Activated naive CD4-positive, alpha-beta T cell treated with anti-CD3 and anti-CD28 coated beads for 36 hours (primary cell): ENCODE results near the gene RRAGD. TPM values are rescaled to one million over a fixed set of nuclear protein-coding genes. Genes with fewer than 3 reads are reported as not detected.

ENCODE experiments used
- CTCF ChIA-PET: fragments of 350-600 bp; sonication (Branson Sonifier 250); formaldehyde crosslinking; loops from one replicate; lab custom pipeline; 2021; ENCODE audit warnings: antibody characterized with exemption; lab: Charles Lee
- DNase-seq: peaks from one replicate; pipeline ENCODE4 v3.0.0-alpha.2; 2020
- H3K27ac Mint-ChIP-seq: one replicate; pipeline ENCODE4 v1.8.0; 2021; ENCODE audit warnings: mild to moderate bottlenecking, mixed read lengths
- H3K27me3 Mint-ChIP-seq: one replicate; pipeline ENCODE4 v1.8.0; 2021; ENCODE audit warnings: low read depth, mixed read lengths
- H3K36me3 Mint-ChIP-seq: one replicate; pipeline ENCODE4 v1.8.0; 2021; ENCODE audit warnings: low read depth, mixed read lengths
- H3K4me1 Mint-ChIP-seq: one replicate; pipeline ENCODE4 v1.8.0; 2021; ENCODE audit warnings: low read depth, mixed read lengths
- H3K4me3 Mint-ChIP-seq: one replicate; pipeline ENCODE4 v1.8.0; 2021; ENCODE audit warnings: mild to moderate bottlenecking, moderate library complexity, mixed read lengths
- H3K9me3 Mint-ChIP-seq: one replicate; pipeline ENCODE4 v1.8.0; 2021; ENCODE audit warnings: mixed read lengths
- intact Hi-C: fragments of 100-400 bp; cut with micrococcal nuclease; formaldehyde crosslinking; loops from one replicate; pipeline ENCODE4 v1.15.1; 2023
- total RNA-seq, 2 experiments: library from RNA; stranded (reverse); gene quantifications; one replicate each; pipeline ENCODE4 v1.2.3, GENCODE V29; 2021

RRAGD gene
- total RNA-seq, 2 experiments from 2014 or later = 11.3 to 13.2 TPM

- H3K27me3 Mint-ChIP-seq = no peaks in the 10 kb centered on the region
- no peak overlapping the region for H3K4me3 Mint-ChIP-seq
- no peak for DNase-seq
- peaks cover 22% of the 10 kb centered on the region for H3K4me1 Mint-ChIP-seq
- H3K27ac Mint-ChIP-seq = no peak overlapping the region
- no peaks in the 10 kb centered on the region for H3K36me3 Mint-ChIP-seq
- intact Hi-C loops = loop anchor here (1.0 to 5.0 kb wide), 3 partner anchors 228 to 1110 kb away; no protein-coding TSS in a partner anchor
- CTCF ChIA-PET = interaction anchor here (1.2 to 5.1 kb wide), 4 partner anchors 7 to 241 kb away, joined by 3 to 42 read pairs (median 10); no protein-coding TSS in a partner anchor
- no peaks in the 10 kb centered on the region for H3K9me3 Mint-ChIP-seq
These were observed 43.1 kb downstream of the RRAGD start for GRCh38 chr6:89368999-89369398.

GRCh38 chr6:89368107-89368506 is 44.0 kb downstream of the RRAGD start:
- peak; percentile 82 for DNase-seq
- Mint-ChIP-seq H3K4me1 (peaks cover 23% of the 10 kb centered on the region), H3K4me3 (no peak overlapping the region), H3K27ac (no peak overlapping the region), H3K9me3 (no peaks in the 10 kb centered on the region), H3K27me3 (no peaks in the 10 kb centered on the region), H3K36me3 (no peaks in the 10 kb centered on the region)
- CTCF ChIA-PET = interaction anchor here (0.7 to 5.1 kb wide), 9 partner anchors 8 to 711 kb away, joined by 3 to 42 read pairs (median 4); no protein-coding TSS in a partner anchor
- intact Hi-C loops = loop anchor here (1.0 to 5.0 kb wide), 3 partner anchors 229 to 1111 kb away; no protein-coding TSS in a partner anchor

- no peak overlapping the region for H3K4me3 Mint-ChIP-seq
- no peak for DNase-seq
- intact Hi-C loops = no loop called here
- no peak overlapping the region for H3K27ac Mint-ChIP-seq
- H3K9me3 Mint-ChIP-seq = no peaks in the 10 kb centered on the region
- H3K36me3 Mint-ChIP-seq = no peaks in the 10 kb centered on the region
- no peaks in the 10 kb centered on the region for H3K27me3 Mint-ChIP-seq
- peaks cover 35% of the 10 kb centered on the region for H3K4me1 Mint-ChIP-seq
- CTCF ChIA-PET = interaction anchor here (1.1 to 5.9 kb wide), 4 partner anchors 7 to 245 kb away, joined by 3 to 41 read pairs (median 4); partner anchors contain the start of gene ANKRD6
These were observed 47.5 kb downstream of the RRAGD start for GRCh38 chr6:89364586-89364985.

GRCh38 chr6:89361171-89361570 is 50.9 kb downstream of the RRAGD start:
- H3K27me3 Mint-ChIP-seq = no peaks in the 10 kb centered on the region
- DNase-seq = no peak
- intact Hi-C loops = loop anchor here (2.0 kb wide), 1 partner anchor 62 kb away; no protein-coding TSS in a partner anchor
- peaks cover 58% of the 10 kb centered on the region for H3K4me1 Mint-ChIP-seq
- H3K27ac Mint-ChIP-seq = no peak overlapping the region
- H3K4me3 Mint-ChIP-seq = no peak overlapping the region
- no peaks in the 10 kb centered on the region for H3K9me3 Mint-ChIP-seq
- H3K36me3 Mint-ChIP-seq = no peaks in the 10 kb centered on the region
- CTCF ChIA-PET = interaction anchor here (1.5 to 5.9 kb wide), 2 partner anchors 9 to 11 kb away, joined by 3 to 41 read pairs; no protein-coding TSS in a partner anchor

DNA sequence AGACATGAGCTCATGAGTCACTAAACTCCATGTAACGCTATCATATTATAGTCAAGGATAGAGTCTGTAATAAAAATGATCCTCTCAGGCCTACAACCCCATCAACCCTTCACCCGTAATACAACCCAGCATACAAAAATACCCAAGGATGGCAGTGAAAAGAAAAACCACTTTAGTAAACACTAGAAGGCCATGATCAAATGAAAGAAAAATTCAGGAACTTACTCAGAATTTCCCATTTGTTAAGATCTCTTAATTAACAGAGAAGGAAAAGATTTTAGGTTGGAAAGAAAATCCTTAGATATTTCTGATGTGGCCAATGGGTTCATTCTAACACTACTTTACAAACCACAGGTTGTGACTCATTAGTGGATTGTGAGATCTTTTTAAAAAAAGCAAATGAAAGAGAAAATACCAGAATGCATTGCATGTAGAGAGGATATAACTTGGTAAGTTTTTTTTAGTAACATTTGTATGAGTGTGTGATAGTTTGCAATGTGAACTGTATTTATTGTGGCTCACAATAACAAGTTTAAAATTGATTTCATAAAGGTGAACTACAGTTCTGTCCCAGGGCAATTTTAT is 51.6 kb downstream of the RRAGD start:
- Mint-ChIP-seq H3K36me3 (no peaks in the 10 kb centered on the region), H3K27ac (peak overlapping the region; percentile 67), H3K4me1 (peaks cover 61% of the 10 kb centered on the region), H3K4me3 (no peak overlapping the region), H3K27me3 (no peaks in the 10 kb centered on the region), H3K9me3 (no peaks in the 10 kb centered on the region)
- CTCF ChIA-PET = interaction anchor here (0.7 to 5.9 kb wide), 3 partner anchors 9 to 50 kb away, joined by 3 to 41 read pairs (median 4); no protein-coding TSS in a partner anchor
- DNase-seq = no peak
- intact Hi-C loops = loop anchor here (1.0 to 2.0 kb wide), 2 partner anchors 8 to 62 kb away; partner anchors contain the start of gene UBE2J1

DNA sequence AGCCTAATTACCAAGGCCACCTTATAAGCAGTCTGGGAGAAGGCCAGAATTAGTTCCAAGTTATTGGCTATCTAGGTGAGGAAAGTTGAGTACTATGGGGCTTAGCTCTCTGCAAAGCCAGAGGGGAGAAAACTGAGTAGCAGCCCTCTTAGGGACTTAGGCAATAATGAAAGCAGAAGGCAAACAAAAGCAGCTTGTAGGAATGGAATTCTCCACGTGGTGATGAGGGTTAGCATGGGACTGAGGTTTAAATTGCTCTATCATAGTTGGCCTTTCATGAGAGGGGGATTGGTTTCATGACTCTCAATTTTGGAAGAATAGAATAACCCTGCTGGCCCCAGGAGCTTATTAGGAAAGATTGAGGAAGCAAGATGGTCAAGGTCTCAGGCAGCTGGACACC is 52.5 kb downstream of the RRAGD start:
- CTCF ChIA-PET = interaction anchor here (0.7 to 5.9 kb wide), 4 partner anchors 10 to 51 kb away, joined by 3 to 41 read pairs (median 5); no protein-coding TSS in a partner anchor
- no peaks in the 10 kb centered on the region for H3K27me3 Mint-ChIP-seq
- no peak for DNase-seq
- H3K4me3 Mint-ChIP-seq = no peak overlapping the region
- no peaks in the 10 kb centered on the region for H3K36me3 Mint-ChIP-seq
- intact Hi-C loops = loop anchor here (10.0 kb wide), 2 partner anchors 815 to 895 kb away; no protein-coding TSS in a partner anchor
- H3K27ac Mint-ChIP-seq = no peak overlapping the region
- peaks cover 60% of the 10 kb centered on the region for H3K4me1 Mint-ChIP-seq
- H3K9me3 Mint-ChIP-seq = no peaks in the 10 kb centered on the region

DNA sequence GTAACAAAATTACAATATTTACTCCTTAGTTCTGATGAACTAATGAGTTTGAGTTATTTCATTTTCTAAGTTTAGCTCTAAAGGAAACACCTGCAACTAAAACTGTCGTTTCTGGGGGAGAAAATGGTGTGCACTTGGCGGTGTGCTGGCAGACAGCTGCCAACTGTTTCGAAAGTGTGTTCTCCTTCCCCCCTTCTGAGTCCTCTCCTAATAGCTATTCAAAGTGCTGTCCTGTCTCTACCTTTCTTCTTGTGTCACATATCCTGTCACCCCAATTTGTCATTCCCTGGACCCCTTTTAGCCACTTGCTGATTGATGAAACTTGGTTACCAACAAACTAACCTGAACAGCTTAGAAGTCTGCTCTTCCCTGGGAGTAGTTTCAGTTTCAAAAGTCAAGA is 54.7 kb downstream of the RRAGD start:
- DNase-seq = peak; percentile 24
- intact Hi-C loops = loop anchor here (2.0 to 10.0 kb wide), 3 partner anchors 471 to 897 kb away; partner anchors contain the start of gene CASP8AP2

DNA sequence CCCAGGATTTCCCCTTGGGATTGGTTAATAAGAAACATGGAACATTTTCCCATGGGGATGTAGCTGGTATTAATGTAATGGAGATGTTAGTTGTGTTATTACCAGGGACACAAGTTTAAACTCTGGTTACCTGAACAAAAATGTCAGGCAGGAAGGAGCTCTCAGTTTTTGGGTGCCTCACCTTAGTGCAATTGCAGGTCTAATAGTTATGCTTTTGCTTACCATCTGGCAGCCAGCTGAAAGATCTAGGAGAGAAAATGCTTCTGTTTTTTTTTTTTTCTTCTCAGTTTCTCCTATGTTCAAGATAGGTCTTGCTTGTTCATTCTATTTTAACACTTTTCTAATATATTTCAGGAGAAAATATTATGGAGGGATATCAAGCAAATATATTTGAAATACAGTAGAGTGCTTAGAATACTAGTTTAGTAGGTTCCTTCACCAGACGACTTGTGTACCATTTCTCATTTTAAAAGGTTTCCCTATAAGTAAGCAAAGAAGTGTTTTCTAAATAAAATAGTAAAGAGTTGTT is 55.4 kb downstream of the RRAGD start:
- Mint-ChIP-seq H3K9me3 (no peaks in the 10 kb centered on the region), H3K4me1 (peaks cover 69% of the 10 kb centered on the region), H3K27me3 (no peaks in the 10 kb centered on the region), H3K4me3 (peak overlapping the region; percentile 72), H3K36me3 (no peaks in the 10 kb centered on the region), H3K27ac (no peak overlapping the region)
- CTCF ChIA-PET = interaction anchor here (0.9 to 2.5 kb wide), 6 partner anchors 7 to 374 kb away, joined by 3 to 19 read pairs (median 6); no protein-coding TSS in a partner anchor
- no peak for DNase-seq
- intact Hi-C loops = loop anchor here (2.0 to 10.0 kb wide), 3 partner anchors 472 to 898 kb away; partner anchors contain the start of gene CASP8AP2

More for the DNA sequence above, 54.7 kb downstream of the RRAGD start:
- H3K4me3 Mint-ChIP-seq = peak overlapping the region; percentile 72
- H3K27me3 Mint-ChIP-seq = no peaks in the 10 kb centered on the region
- H3K4me1 Mint-ChIP-seq = peaks cover 66% of the 10 kb centered on the region
- H3K36me3 Mint-ChIP-seq = no peaks in the 10 kb centered on the region
- CTCF ChIA-PET = interaction anchor here (1.3 to 2.5 kb wide), 3 partner anchors 9 to 375 kb away, joined by 3 to 19 read pairs (median 16); no protein-coding TSS in a partner anchor
- H3K9me3 Mint-ChIP-seq = no peaks in the 10 kb centered on the region
- peak overlapping the region; percentile 55 for H3K27ac Mint-ChIP-seq

DNA sequence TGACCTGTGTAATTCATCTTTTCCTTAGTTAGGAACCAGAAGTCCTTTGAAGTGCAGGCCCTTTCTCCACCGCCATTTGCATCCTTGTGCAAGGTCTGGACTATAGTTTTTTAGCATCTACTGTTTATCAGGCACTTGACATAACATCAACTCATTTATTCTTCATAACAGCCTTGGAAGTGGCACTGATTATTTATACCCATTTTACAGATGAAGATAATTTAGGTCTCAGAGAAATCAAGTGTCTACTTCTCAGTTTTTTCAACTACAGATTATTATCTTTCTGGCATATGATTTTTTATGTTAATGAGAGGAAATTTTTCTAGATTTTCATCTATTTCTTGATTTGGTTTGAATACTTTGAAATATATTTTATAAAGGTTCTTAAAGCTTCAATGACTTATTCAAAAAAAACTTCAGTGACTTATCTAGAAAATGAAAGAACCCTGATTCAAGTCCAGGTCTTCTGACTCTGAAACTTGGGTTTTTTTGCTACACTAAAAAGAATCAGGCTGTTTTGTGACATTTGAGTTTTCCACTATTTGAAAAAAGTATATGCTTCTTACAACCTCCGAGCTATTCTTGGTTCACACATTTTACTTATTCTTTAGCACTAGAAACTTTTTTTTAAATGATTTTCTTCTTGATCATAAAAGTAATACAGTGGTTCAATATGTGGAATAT is 56.4 kb downstream of the RRAGD start:
- peaks cover 66% of the 10 kb centered on the region for H3K4me1 Mint-ChIP-seq
- CTCF ChIA-PET = interaction anchor here (0.5 to 2.5 kb wide), 5 partner anchors 9 to 255 kb away, joined by 3 to 19 read pairs (median 5); no protein-coding TSS in a partner anchor

DNA sequence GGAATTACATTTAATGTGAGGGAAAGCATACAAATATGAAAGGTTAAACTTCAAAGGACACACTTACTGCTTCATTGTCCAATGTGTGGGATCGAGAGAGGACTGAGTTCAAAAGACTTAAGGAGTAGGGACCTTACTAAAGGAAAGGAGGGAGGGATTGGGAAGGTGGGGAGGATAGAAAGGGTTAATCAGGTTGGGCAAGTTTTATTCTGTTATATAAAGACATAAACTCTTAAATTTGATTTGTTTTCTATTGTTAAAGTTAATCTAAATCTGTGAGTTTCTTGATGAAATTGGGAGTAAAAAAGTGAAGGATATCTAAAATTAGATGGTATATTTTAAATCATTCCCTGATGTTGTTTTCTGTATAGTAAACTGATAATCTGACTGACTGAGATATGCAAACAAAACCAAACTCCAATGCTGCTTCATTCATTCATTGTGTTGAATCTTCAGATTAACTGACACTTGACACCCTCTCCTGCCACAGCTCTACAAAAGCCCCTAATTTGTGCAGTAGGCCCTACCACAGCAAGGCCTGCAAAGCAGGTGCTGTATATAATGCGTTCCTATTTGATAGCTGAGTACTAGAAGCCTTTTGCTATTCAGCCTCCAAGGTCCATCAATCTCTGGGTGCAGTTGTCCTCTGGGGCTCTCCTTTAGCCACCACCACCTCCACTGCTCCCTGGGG is 58.2 kb downstream of the RRAGD start:
- H3K9me3 Mint-ChIP-seq = peaks cover 1% of the 10 kb centered on the region
- peaks cover 70% of the 10 kb centered on the region for H3K4me1 Mint-ChIP-seq
- CTCF ChIA-PET = interaction anchor here (0.6 to 1.5 kb wide), 3 partner anchors 13 to 19 kb away, joined by 3 to 9 read pairs (median 3); no protein-coding TSS in a partner anchor
- intact Hi-C loops = loop anchor here (2.0 to 10.0 kb wide), 5 partner anchors 209 to 1233 kb away; partner anchors contain the start of gene MAP3K7
- peak overlapping the region; percentile 59 for H3K27ac Mint-ChIP-seq
- peaks cover 2% of the 10 kb centered on the region for H3K36me3 Mint-ChIP-seq
- H3K27me3 Mint-ChIP-seq = no peaks in the 10 kb centered on the region
- peak overlapping the region; percentile 69 for H3K4me3 Mint-ChIP-seq
- DNase-seq = no peak

More for the DNA sequence above, 56.4 kb downstream of the RRAGD start:
- no peak for DNase-seq
- Mint-ChIP-seq H3K27me3 (no peaks in the 10 kb centered on the region), H3K27ac (no peak overlapping the region), H3K36me3 (no peaks in the 10 kb centered on the region), H3K9me3 (no peaks in the 10 kb centered on the region), H3K4me3 (no peak overlapping the region)
- intact Hi-C loops = loop anchor here (1.0 to 10.0 kb wide), 4 partner anchors 283 to 899 kb away; partner anchors contain the start of genes CASP8AP2 and LYRM2

- Mint-ChIP-seq H3K27me3 (no peaks in the 10 kb centered on the region), H3K27ac (peak overlapping the region; percentile 59), H3K9me3 (peaks cover 1% of the 10 kb centered on the region), H3K36me3 (peaks cover 2% of the 10 kb centered on the region), H3K4me1 (peaks cover 69% of the 10 kb centered on the region), H3K4me3 (peak overlapping the region; percentile 69)
- CTCF ChIA-PET = interaction anchor here (0.6 to 3.9 kb wide), 3 partner anchors 18 to 164 kb away, joined by 3 to 19 read pairs (median 3); no protein-coding TSS in a partner anchor
- intact Hi-C loops = loop anchor here (2.0 to 10.0 kb wide), 5 partner anchors 208 to 1234 kb away; partner anchors contain the start of gene MAP3K7
- DNase-seq = peak; percentile 55
These were observed 58.9 kb downstream of the RRAGD start for GRCh38 chr6:89353118-89353556.
